Measurements from ENCODE around the gene CORO7.

The CORO7 gene

GRCh38 chr16:4404967-4405696 lies 11.3 kb downstream of the CORO7 start:
- H2BK12ac ChIP-seq (ENCODE audit: low read length in 2 of 2), result no peak overlapping the region
- H3K4ac ChIP-seq (ENCODE audit: low read depth in 1 of 2, low read length in 2 of 2), result no peak overlapping the region
- no peak overlapping the region for H2AFZ ChIP-seq (ENCODE audit: low read depth, low read length)
- H4K8ac ChIP-seq (ENCODE audit: low read length), result no peak overlapping the region
- H3K4me2 ChIP-seq (ENCODE audit: low read length, poor library complexity, severe bottlenecking), result no peak overlapping the region
- 92% methylated on average over 24 of the region's 24 CpGs for WGBS
- H3K9me3 ChIP-seq (ENCODE audit: control insufficient read depth, low read length), result no peaks in the 10 kb centered on the region
- H3K9ac ChIP-seq (ENCODE audit: low read length), result no peak overlapping the region
- peaks cover 6% of the 10 kb centered on the region for H3K79me1 ChIP-seq (replicated peaks; ENCODE audit: low read length, poor library complexity, severe bottlenecking)
- H2BK5ac ChIP-seq (ENCODE audit: low read depth, low read length, poor library complexity, severe bottlenecking), result no peak overlapping the region
- no peaks in the 10 kb centered on the region for H3K27me3 ChIP-seq (ENCODE audit: control insufficient read depth in 1 of 2, insufficient read depth in 1 of 2, low read length in 2 of 2)
- no peak overlapping the region for H4K91ac ChIP-seq (ENCODE audit: low read length)
- DNase-seq, result no peak
- H2BK120ac ChIP-seq (ENCODE audit: low read depth, low read length), result no peak overlapping the region
- no peak overlapping the region for H3K14ac ChIP-seq (ENCODE audit: low read length in 2 of 2)
- H3K4me3 ChIP-seq (ENCODE audit: insufficient read depth in 1 of 2, low read depth in 1 of 2, low read length in 2 of 2), result no peak overlapping the region
- H3K4me1 ChIP-seq (ENCODE audit: control insufficient read depth, insufficient read depth, low read depth, low read length), result peaks cover 17% of the 10 kb centered on the region
- H3K27ac ChIP-seq (ENCODE audit: low read length, poor library complexity, severe bottlenecking), result no peak overlapping the region
- H3K23ac ChIP-seq (ENCODE audit: low read length in 2 of 2), result no peak overlapping the region
- no peak overlapping the region for H2AK5ac ChIP-seq (ENCODE audit: low read length, severe bottlenecking)
- H2BK15ac ChIP-seq (ENCODE audit: low read depth, poor library complexity, severe bottlenecking), result no peak overlapping the region
- H3K36me3 ChIP-seq (ENCODE audit: control insufficient read depth in 1 of 2, insufficient read depth in 2 of 2, low read depth in 1 of 2, low read length in 2 of 2), result peaks cover 51 to 67% of the 10 kb centered on the region in 2 experiments
- no peak overlapping the region for H3K18ac ChIP-seq (ENCODE audit: low read depth in 1 of 2, low read length in 2 of 2)

DNA sequence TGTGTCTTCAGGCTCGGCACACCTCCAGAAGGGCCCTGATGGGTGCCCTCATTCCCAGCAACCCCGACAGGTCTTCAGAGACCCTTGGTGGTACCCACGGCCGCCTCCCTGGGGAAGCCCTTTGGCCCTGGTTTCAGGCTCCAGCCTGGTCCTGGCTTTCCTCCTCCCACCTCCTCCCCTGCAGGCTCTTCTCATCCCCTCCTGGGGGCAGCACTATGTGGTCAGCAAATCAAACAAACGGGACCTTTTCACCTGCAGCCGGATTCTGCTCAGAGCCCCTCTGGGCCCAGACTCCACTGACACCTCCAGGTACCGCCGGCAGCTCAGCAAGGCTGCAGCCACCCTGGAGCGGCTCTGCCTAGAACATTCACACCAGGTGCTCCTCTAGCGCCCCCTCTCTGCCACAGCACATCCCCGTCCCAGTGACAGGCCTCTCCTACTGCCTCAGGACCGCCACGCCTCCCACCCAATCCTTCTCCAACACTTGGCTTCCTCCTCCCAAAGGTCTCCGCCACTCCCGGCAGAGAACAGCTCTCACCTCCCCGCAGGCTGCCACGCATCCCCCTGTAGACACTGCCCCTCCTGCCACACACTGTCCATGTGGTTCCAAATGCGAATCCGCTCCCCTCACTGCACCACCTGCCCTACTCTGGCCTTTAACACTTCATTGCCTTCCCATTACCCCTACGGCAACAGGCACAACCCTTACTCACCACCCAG lies 12.0 kb downstream of the CORO7 start:
- H3K4me3 ChIP-seq (ENCODE audit: insufficient read depth in 1 of 2, low read depth in 1 of 2, low read length in 2 of 2), result no peak overlapping the region
- no peak overlapping the region for H3K18ac ChIP-seq (ENCODE audit: low read depth in 1 of 2, low read length in 2 of 2)
- H3K4ac ChIP-seq (ENCODE audit: low read depth in 1 of 2, low read length in 2 of 2), result no peak overlapping the region
- no peaks in the 10 kb centered on the region for H3K9me3 ChIP-seq (ENCODE audit: control insufficient read depth, low read length)
- H3K79me1 ChIP-seq (replicated peaks; ENCODE audit: low read length, poor library complexity, severe bottlenecking), result peaks cover 6% of the 10 kb centered on the region
- H4K91ac ChIP-seq (ENCODE audit: low read length), result no peak overlapping the region
- 63% methylated on average over 20 of the region's 20 CpGs for WGBS
- peaks cover 58 to 62% of the 10 kb centered on the region in 2 experiments for H3K36me3 ChIP-seq (ENCODE audit: control insufficient read depth in 1 of 2, insufficient read depth in 2 of 2, low read depth in 1 of 2, low read length in 2 of 2)
- H2BK120ac ChIP-seq (ENCODE audit: low read depth, low read length), result no peak overlapping the region
- H3K27ac ChIP-seq (ENCODE audit: low read length, poor library complexity, severe bottlenecking), result no peak overlapping the region
- H3K23ac ChIP-seq (ENCODE audit: low read length in 2 of 2), result no peak overlapping the region
- no peak overlapping the region for H2AFZ ChIP-seq (ENCODE audit: low read depth, low read length)
- H2BK5ac ChIP-seq (ENCODE audit: low read depth, low read length, poor library complexity, severe bottlenecking), result no peak overlapping the region
- peak overlapping the region; percentile 31 for H2BK15ac ChIP-seq (ENCODE audit: low read depth, poor library complexity, severe bottlenecking)
- H3K27me3 ChIP-seq (ENCODE audit: control insufficient read depth in 1 of 2, insufficient read depth in 1 of 2, low read length in 2 of 2), result no peaks in the 10 kb centered on the region
- no peak overlapping the region for H3K9ac ChIP-seq (ENCODE audit: low read length)
- H3K4me2 ChIP-seq (ENCODE audit: low read length, poor library complexity, severe bottlenecking), result no peak overlapping the region
- no peak overlapping the region for H2BK12ac ChIP-seq (ENCODE audit: low read length in 2 of 2)
- H2AK5ac ChIP-seq (ENCODE audit: low read length, severe bottlenecking), result no peak overlapping the region
- no peak overlapping the region for H4K8ac ChIP-seq (ENCODE audit: low read length)
- peaks cover 13% of the 10 kb centered on the region for H3K4me1 ChIP-seq (ENCODE audit: control insufficient read depth, insufficient read depth, low read depth, low read length)
- peak; percentile 65 for DNase-seq
- no peak overlapping the region for H3K14ac ChIP-seq (ENCODE audit: low read length in 2 of 2)

- H3K9ac ChIP-seq (ENCODE audit: low read length), result no peak overlapping the region
- no peak overlapping the region for H3K14ac ChIP-seq (ENCODE audit: low read length in 2 of 2)
- H3K4me2 ChIP-seq (ENCODE audit: low read length, poor library complexity, severe bottlenecking), result no peak overlapping the region
- WGBS, result 88% methylated on average over 24 of the region's 24 CpGs
- H3K4me1 ChIP-seq (ENCODE audit: control insufficient read depth, insufficient read depth, low read depth, low read length), result peaks cover 4% of the 10 kb centered on the region
- no peak overlapping the region for H2BK5ac ChIP-seq (ENCODE audit: low read depth, low read length, poor library complexity, severe bottlenecking)
- no peak overlapping the region for H4K8ac ChIP-seq (ENCODE audit: low read length)
- no peaks in the 10 kb centered on the region for H3K27me3 ChIP-seq (ENCODE audit: control insufficient read depth in 1 of 2, insufficient read depth in 1 of 2, low read length in 2 of 2)
- no peaks in the 10 kb centered on the region for H3K9me3 ChIP-seq (ENCODE audit: control insufficient read depth, low read length)
- no peak overlapping the region for H3K18ac ChIP-seq (ENCODE audit: low read depth in 1 of 2, low read length in 2 of 2)
- H2AK5ac ChIP-seq (ENCODE audit: low read length, severe bottlenecking), result no peak overlapping the region
- DNase-seq, result no peak
- H3K4me3 ChIP-seq (ENCODE audit: insufficient read depth in 1 of 2, low read depth in 1 of 2, low read length in 2 of 2), result no peak overlapping the region
- no peak overlapping the region for H2BK120ac ChIP-seq (ENCODE audit: low read depth, low read length)
- no peak overlapping the region for H4K91ac ChIP-seq (ENCODE audit: low read length)
- H2AFZ ChIP-seq (ENCODE audit: low read depth, low read length), result no peak overlapping the region
- H3K79me1 ChIP-seq (replicated peaks; ENCODE audit: low read length, poor library complexity, severe bottlenecking), result peaks cover 6% of the 10 kb centered on the region
- H3K27ac ChIP-seq (ENCODE audit: low read length, poor library complexity, severe bottlenecking), result no peak overlapping the region
- no peak overlapping the region for H2BK15ac ChIP-seq (ENCODE audit: low read depth, poor library complexity, severe bottlenecking)
- no peak overlapping the region for H2BK12ac ChIP-seq (ENCODE audit: low read length in 2 of 2)
- H3K4ac ChIP-seq (ENCODE audit: low read depth in 1 of 2, low read length in 2 of 2), result no peak overlapping the region
- peaks cover 57 to 63% of the 10 kb centered on the region in 2 experiments for H3K36me3 ChIP-seq (ENCODE audit: control insufficient read depth in 1 of 2, insufficient read depth in 2 of 2, low read depth in 1 of 2, low read length in 2 of 2)
- H3K23ac ChIP-seq (ENCODE audit: low read length in 2 of 2), result no peak overlapping the region
Observed at GRCh38 chr16:4403133-4403949, 13.1 kb downstream of the CORO7 start.

All from mesenchymal stem cell (in vitro differentiated cells and primary cell).